Measurements from ENCODE around the gene CREB3L4. TPM values are rescaled to one million over a fixed set of nuclear protein-coding genes. Genes with fewer than 3 reads are reported as not detected.

The CREB3L4 gene
- total and polyA plus RNA-seq, 2 of the 13 experiments (the other 11 are each of a cell fraction or from before 2014, with no cell fraction given): 9.9 to 18.7 TPM

DNA sequence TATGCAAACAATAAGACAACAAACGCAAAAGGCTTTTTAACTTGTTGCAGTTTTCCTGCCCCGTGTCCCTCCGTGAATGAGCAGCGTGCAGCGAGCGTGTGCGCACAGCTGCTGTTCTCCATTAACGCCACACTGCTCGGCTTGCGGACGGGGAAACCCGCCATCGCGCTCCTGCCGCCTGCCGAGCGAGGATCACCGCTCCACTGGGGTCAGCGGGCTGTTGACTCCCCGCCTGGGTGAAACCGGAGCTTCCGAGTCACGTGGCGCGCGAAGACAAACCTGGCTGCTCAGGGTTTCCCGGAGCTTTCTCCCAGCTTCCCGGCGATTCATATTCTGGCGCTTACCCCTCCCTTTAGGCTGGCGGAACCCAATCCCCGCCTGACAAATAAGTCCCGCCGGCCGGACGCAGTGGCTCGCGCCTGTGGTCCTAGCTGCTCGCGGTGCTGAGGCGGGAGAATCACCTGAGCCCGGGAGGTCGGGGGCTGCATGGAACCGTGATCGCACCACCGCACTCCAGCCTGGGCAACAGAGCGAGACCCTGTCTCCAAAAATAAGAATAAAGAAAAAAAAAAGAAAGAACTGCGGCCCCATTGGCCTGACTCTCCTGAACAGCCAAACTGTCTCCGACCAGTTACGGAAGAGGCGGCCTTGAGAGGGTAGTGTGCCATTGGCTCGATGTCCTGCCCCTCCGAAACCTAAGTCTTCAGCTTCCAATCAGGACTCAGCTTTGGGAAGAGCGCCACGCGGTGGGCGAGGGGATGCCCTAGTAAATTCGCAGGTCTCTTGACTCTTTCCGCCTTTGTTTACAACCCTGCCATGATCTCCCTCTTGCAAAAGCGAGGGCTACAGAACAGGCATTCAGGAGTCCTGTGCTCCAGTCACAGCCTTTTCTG is at the start of gene CREB3L4 (continued):
- TF ChIP-seq ZNF329 (CRISPR knock-in tag; IDR thresholded peaks at IDR 0.05; ENCODE audit: low read depth) (no peak; the same call in 1 of the 2 replicates), ZBTB7B (CRISPR knock-in tag; IDR thresholded peaks at IDR 0.05) (no peak), ASH2L (IDR thresholded peaks at IDR 0.05; ENCODE audit: insufficient read length, low read depth, low read length) (peak; percentile 81), ZIK1 (CRISPR knock-in tag; IDR thresholded peaks at IDR 0.05; ENCODE audit: borderline replicate concordance, low read depth) (no peak; the same call in none of the 2 replicates), ZNF350 (CRISPR knock-in tag; IDR thresholded peaks at IDR 0.05; ENCODE audit: borderline replicate concordance, low read depth) (peak; percentile 70; the same call in 1 of the 2 replicates), NPAS2 (CRISPR knock-in tag; IDR thresholded peaks at IDR 0.05; ENCODE audit: borderline replicate concordance) (no peak), NR2F6 (IDR thresholded peaks at IDR 0.05) (peak; percentile 43; the same call in 1 of the 2 replicates), NR2F6 (CRISPR knock-in tag; IDR thresholded peaks at IDR 0.05) (peak; percentile 86), ZNF264 (CRISPR knock-in tag; IDR thresholded peaks at IDR 0.05) (peak; percentile 17; the same call in 1 of the 2 replicates), ZNF598 (CRISPR knock-in tag; IDR thresholded peaks at IDR 0.05; ENCODE audit: borderline replicate concordance) (peak; percentile 19; the same call in 1 of the 2 replicates), NR2F2 (IDR thresholded peaks at IDR 0.05; ENCODE audit: borderline replicate concordance, low read depth) (no peak), ZNF10 (CRISPR knock-in tag; IDR thresholded peaks at IDR 0.05; ENCODE audit: borderline replicate concordance, low read depth) (no peak)
- TF ChIP-seq, protein P1, sequence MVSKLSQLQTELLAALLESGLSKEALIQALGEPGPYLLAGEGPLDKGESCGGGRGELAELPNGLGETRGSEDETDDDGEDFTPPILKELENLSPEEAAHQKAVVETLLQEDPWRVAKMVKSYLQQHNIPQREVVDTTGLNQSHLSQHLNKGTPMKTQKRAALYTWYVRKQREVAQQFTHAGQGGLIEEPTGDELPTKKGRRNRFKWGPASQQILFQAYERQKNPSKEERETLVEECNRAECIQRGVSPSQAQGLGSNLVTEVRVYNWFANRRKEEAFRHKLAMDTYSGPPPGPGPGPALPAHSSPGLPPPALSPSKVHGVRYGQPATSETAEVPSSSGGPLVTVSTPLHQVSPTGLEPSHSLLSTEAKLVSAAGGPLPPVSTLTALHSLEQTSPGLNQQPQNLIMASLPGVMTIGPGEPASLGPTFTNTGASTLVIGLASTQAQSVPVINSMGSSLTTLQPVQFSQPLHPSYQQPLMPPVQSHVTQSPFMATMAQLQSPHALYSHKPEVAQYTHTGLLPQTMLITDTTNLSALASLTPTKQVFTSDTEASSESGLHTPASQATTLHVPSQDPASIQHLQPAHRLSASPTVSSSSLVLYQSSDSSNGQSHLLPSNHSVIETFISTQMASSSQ (IDR thresholded peaks at IDR 0.05; ENCODE audit: low read depth): no peak
- TF ChIP-seq, protein P1 (CRISPR knock-in tag; IDR thresholded peaks at IDR 0.05; ENCODE audit: borderline replicate concordance): peak; percentile 48; the same call in 1 of the 2 replicates
- TF ChIP-seq, protein P2, sequence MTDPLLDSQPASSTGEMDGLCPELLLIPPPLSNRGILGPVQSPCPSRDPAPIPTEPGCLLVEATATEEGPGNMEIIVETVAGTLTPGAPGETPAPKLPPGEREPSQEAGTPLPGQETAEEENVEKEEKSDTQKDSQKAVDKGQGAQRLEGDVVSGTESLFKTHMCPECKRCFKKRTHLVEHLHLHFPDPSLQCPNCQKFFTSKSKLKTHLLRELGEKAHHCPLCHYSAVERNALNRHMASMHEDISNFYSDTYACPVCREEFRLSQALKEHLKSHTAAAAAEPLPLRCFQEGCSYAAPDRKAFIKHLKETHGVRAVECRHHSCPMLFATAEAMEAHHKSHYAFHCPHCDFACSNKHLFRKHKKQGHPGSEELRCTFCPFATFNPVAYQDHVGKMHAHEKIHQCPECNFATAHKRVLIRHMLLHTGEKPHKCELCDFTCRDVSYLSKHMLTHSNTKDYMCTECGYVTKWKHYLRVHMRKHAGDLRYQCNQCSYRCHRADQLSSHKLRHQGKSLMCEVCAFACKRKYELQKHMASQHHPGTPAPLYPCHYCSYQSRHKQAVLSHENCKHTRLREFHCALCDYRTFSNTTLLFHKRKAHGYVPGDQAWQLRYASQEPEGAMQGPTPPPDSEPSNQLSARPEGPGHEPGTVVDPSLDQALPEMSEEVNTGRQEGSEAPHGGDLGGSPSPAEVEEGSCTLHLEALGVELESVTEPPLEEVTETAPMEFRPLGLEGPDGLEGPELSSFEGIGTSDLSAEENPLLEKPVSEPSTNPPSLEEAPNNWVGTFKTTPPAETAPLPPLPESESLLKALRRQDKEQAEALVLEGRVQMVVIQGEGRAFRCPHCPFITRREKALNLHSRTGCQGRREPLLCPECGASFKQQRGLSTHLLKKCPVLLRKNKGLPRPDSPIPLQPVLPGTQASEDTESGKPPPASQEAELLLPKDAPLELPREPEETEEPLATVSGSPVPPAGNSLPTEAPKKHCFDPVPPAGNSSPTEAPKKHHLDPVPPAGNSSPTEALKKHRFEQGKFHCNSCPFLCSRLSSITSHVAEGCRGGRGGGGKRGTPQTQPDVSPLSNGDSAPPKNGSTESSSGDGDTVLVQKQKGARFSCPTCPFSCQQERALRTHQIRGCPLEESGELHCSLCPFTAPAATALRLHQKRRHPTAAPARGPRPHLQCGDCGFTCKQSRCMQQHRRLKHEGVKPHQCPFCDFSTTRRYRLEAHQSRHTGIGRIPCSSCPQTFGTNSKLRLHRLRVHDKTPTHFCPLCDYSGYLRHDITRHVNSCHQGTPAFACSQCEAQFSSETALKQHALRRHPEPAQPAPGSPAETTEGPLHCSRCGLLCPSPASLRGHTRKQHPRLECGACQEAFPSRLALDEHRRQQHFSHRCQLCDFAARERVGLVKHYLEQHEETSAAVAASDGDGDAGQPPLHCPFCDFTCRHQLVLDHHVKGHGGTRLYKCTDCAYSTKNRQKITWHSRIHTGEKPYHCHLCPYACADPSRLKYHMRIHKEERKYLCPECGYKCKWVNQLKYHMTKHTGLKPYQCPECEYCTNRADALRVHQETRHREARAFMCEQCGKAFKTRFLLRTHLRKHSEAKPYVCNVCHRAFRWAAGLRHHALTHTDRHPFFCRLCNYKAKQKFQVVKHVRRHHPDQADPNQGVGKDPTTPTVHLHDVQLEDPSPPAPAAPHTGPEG (CRISPR knock-in tag; IDR thresholded peaks at IDR 0.05): peak; percentile 72
- TF ChIP-seq, protein P3, sequence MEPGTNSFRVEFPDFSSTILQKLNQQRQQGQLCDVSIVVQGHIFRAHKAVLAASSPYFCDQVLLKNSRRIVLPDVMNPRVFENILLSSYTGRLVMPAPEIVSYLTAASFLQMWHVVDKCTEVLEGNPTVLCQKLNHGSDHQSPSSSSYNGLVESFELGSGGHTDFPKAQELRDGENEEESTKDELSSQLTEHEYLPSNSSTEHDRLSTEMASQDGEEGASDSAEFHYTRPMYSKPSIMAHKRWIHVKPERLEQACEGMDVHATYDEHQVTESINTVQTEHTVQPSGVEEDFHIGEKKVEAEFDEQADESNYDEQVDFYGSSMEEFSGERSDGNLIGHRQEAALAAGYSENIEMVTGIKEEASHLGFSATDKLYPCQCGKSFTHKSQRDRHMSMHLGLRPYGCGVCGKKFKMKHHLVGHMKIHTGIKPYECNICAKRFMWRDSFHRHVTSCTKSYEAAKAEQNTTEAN (CRISPR knock-in tag; conservative IDR thresholded peaks at IDR 0.05): peak; percentile 79

Data from HepG2 (cell line).